ENCODE results near the gene ZDHHC13. TPM values are rescaled to one million over a fixed set of nuclear protein-coding genes. Genes with fewer than 3 reads are reported as not detected.

ZDHHC13 gene
- total and polyA plus RNA-seq, 10 of the 15 experiments (the other 5 are each of a cell fraction or from before 2014, with no cell fraction given) = 8.5 to 34.2 (median 20.4) TPM

DNA sequence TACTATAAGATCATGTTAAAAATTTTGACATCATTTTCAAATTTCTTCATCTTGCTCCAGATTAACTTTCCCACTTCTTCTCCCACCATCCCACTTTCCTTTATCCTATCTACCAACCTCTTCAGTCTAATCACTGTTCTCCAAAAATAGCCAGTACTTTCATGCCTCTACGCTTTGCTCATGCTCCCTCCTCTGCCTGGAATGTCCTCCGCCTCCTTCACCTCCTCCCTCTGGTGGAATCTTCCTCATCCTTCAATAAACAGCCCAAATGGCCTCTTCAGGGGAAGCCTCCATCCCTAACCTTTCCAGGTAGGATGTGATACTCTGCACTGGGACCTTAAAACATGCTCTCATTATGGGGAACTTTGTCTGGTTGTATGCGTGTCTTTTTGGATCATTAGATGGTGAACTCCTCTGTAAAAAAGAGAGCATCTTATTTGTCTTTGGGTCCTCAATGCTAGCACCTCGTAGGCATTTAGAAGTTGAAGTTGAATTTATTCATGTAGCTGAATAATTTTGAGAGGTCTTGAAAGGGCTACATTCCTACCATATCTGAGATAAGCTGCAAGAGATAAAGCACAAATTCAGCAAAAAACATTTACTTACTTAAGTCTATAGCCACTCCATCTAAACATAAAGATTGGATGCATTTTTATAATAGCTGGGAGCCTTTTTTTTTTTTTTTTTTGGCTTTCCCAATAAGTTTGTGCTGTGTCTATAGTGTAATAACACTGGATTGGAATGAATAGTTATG, 92.8 kb downstream of the ZDHHC13 start:
- WGBS (ENCODE audit: insufficient coverage, insufficient replicate concordance, low lambda C conversion rate, missing lambda C conversion rate) = 51% methylated on average over 4 of the region's 4 CpGs
- POLR2A ChIA-PET = interaction anchor here (0.7 kb wide), 1 partner anchor 73 kb away, joined by 7 read pairs; no protein-coding TSS in a partner anchor

DNA sequence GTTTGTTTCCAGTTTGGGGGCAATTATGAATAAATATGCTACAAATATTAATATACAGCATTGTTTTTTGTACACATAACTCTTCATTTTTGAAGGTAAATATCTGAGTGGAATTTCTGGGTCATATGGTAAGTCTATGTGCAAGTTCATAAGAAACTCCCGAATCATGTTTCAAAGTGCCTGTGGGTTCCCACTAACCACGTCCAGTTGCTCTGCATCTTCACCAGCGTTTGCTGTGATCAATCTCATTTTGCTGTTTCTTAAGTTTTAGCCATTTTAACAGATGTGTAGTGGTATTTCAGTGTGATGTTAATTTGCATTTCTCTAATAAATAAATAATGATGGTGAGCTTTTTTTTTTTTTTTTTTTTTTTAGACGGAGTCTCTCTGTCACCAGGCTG, 99.1 kb downstream of the ZDHHC13 start:
- no peaks in the 10 kb centered on the region for H3K4me1 ChIP-seq (ENCODE audit: control insufficient read depth, insufficient read depth, low read length)
- no peaks in the 10 kb centered on the region for H3K9me3 ChIP-seq (replicated peaks; ENCODE audit: control insufficient read depth, insufficient read depth, low read length)
- no peaks in the 10 kb centered on the region for H4K20me1 ChIP-seq (ENCODE audit: control insufficient read depth, insufficient read depth)
- H3K9ac ChIP-seq (ENCODE audit: control insufficient read depth, insufficient read depth, low read length) = no peak overlapping the region
- 30% methylated on average over 4 of the region's 4 CpGs for WGBS (ENCODE audit: insufficient coverage, insufficient replicate concordance, low lambda C conversion rate, missing lambda C conversion rate)
- no peak for ATAC-seq
- H2AFZ ChIP-seq (ENCODE audit: control insufficient read depth, low read depth, low read length) = no peak overlapping the region
- H3K4me3 ChIP-seq = no peak overlapping the region
- in situ Hi-C loops (cut with MboI) (no loop called here), intact Hi-C loops (cut with micrococcal nuclease; ENCODE audit: unreplicated experiment) (no loop called here)
- H3K27ac ChIP-seq (ENCODE audit: control insufficient read depth, insufficient read depth) = no peak overlapping the region
- no peak overlapping the region for H3K4me2 ChIP-seq (ENCODE audit: control insufficient read depth, insufficient read depth)
- ChIA-PET RAD21 (ENCODE audit: unreplicated experiment) (no interaction called here), POLR2A (no interaction called here), SMC1A (ENCODE audit: uncharacterized antibody, unreplicated experiment) (interaction anchor here (1.7 kb wide), 1 partner anchor 18 kb away, joined by 6 read pairs; no protein-coding TSS in a partner anchor), CTCF (interaction anchor here (2.5 kb wide), 1 partner anchor 145 kb away, joined by 6 read pairs; no protein-coding TSS in a partner anchor)
- TF ChIP-seq ATF7 (IDR thresholded peaks at IDR 0.05; ENCODE audit: low read depth) (no peak), NFYB (IDR thresholded peaks at IDR 0.05; ENCODE audit: insufficient read depth, low read depth, low read length) (no peak)
- TF ChIP-seq, protein P1, sequence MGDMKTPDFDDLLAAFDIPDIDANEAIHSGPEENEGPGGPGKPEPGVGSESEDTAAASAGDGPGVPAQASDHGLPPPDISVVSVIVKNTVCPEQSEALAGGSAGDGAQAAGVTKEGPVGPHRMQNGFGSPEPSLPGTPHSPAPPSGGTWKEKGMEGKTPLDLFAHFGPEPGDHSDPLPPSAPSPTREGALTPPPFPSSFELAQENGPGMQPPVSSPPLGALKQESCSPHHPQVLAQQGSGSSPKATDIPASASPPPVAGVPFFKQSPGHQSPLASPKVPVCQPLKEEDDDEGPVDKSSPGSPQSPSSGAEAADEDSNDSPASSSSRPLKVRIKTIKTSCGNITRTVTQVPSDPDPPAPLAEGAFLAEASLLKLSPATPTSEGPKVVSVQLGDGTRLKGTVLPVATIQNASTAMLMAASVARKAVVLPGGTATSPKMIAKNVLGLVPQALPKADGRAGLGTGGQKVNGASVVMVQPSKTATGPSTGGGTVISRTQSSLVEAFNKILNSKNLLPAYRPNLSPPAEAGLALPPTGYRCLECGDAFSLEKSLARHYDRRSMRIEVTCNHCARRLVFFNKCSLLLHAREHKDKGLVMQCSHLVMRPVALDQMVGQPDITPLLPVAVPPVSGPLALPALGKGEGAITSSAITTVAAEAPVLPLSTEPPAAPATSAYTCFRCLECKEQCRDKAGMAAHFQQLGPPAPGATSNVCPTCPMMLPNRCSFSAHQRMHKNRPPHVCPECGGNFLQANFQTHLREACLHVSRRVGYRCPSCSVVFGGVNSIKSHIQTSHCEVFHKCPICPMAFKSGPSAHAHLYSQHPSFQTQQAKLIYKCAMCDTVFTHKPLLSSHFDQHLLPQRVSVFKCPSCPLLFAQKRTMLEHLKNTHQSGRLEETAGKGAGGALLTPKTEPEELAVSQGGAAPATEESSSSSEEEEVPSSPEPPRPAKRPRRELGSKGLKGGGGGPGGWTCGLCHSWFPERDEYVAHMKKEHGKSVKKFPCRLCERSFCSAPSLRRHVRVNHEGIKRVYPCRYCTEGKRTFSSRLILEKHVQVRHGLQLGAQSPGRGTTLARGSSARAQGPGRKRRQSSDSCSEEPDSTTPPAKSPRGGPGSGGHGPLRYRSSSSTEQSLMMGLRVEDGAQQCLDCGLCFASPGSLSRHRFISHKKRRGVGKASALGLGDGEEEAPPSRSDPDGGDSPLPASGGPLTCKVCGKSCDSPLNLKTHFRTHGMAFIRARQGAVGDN (IDR thresholded peaks at IDR 0.05) = no peak
- no peaks in the 10 kb centered on the region for H3K79me2 ChIP-seq (ENCODE audit: control insufficient read depth, insufficient read depth, low read length)
- no peak for FAIRE-seq
- BruUV-seq (replicated peaks) = no TSS peak
- DNase-seq (ENCODE audit: low read depth, low spot score) = no peak
- no peaks in the 10 kb centered on the region for H3K36me3 ChIP-seq (ENCODE audit: control insufficient read depth in 2 of 2, insufficient read depth in 2 of 2, low read length in 1 of 2)
- no peaks in the 10 kb centered on the region; a peak in 1 of 4 replicates for H3K27me3 ChIP-seq (replicated peaks in 1 of 2; ENCODE audit: control insufficient read depth in 2 of 2, insufficient read depth in 2 of 2, low read length in 1 of 2)

More for the DNA sequence above, 92.8 kb downstream of the ZDHHC13 start:
- no peaks in the 10 kb centered on the region for H4K20me1 ChIP-seq (ENCODE audit: control insufficient read depth, insufficient read depth)
- intact Hi-C loops (cut with micrococcal nuclease; ENCODE audit: unreplicated experiment) = no loop called here
- ChIA-PET CTCF (interaction anchor here (1.3 to 1.4 kb wide), 2 partner anchors 10 to 139 kb away, joined by 3 read pairs; no protein-coding TSS in a partner anchor), SMC1A (ENCODE audit: uncharacterized antibody, unreplicated experiment) (interaction anchor here (0.7 kb wide), 1 partner anchor 334 kb away, joined by 4 read pairs; no protein-coding TSS in a partner anchor), RAD21 (ENCODE audit: unreplicated experiment) (no interaction called here)
- TF ChIP-seq TAF1 (IDR thresholded peaks at IDR 0.05; ENCODE audit: borderline replicate concordance, low read depth, low read length) = no peak
- DNase-seq (ENCODE audit: low read depth, low spot score) = no peak
- no peak overlapping the region for H3K4me3 ChIP-seq
- H3K79me2 ChIP-seq (ENCODE audit: control insufficient read depth, insufficient read depth, low read length) = no peaks in the 10 kb centered on the region
- no peaks in the 10 kb centered on the region for H3K4me1 ChIP-seq (ENCODE audit: control insufficient read depth, insufficient read depth, low read length)
- in situ Hi-C loops (cut with MboI) = no loop called here
- no peaks in the 10 kb centered on the region for H3K36me3 ChIP-seq (ENCODE audit: control insufficient read depth in 2 of 2, insufficient read depth in 2 of 2, low read length in 1 of 2)
- no TSS peak for BruUV-seq (replicated peaks)
- no peak overlapping the region for H3K27ac ChIP-seq (ENCODE audit: control insufficient read depth, insufficient read depth)
- no peaks in the 10 kb centered on the region; a peak in 2 of 4 replicates for H3K27me3 ChIP-seq (replicated peaks in 1 of 2; ENCODE audit: control insufficient read depth in 2 of 2, insufficient read depth in 2 of 2, low read length in 1 of 2)
- ATAC-seq = no peak
- FAIRE-seq = no peak
- no peak overlapping the region for H2AFZ ChIP-seq (ENCODE audit: control insufficient read depth, low read depth, low read length)
- no peak overlapping the region for H3K9ac ChIP-seq (ENCODE audit: control insufficient read depth, insufficient read depth, low read length)
- H3K9me3 ChIP-seq (replicated peaks; ENCODE audit: control insufficient read depth, insufficient read depth, low read length) = no peaks in the 10 kb centered on the region
- no peak overlapping the region for H3K4me2 ChIP-seq (ENCODE audit: control insufficient read depth, insufficient read depth)
